HFF-Myc (cell line): ENCODE data around the gene PHF19.

Source experiments
- DNase-seq: peaks from one replicate; pipeline ENCODE4 v3.0.0-alpha.2; 2011; ENCODE audit warnings: low read depth; ENCODE audit errors: extremely low read depth
- H3K4me3 ChIP-seq: replicated peaks from 2 replicates; pipeline ENCODE4 v1.5.1; 2011; ENCODE audit warnings: low read depth, mild to moderate bottlenecking, control low read depth, low read length
- TF ChIP-seq, protein P1 (sequence below): IDR thresholded peaks from 2 replicates; pipeline ENCODE4 v1.5.1; 2012; ENCODE audit warnings: mild to moderate bottlenecking, low read depth, low read length, control low read depth; ENCODE audit errors: missing control alignments

The PHF19 gene

DNA sequence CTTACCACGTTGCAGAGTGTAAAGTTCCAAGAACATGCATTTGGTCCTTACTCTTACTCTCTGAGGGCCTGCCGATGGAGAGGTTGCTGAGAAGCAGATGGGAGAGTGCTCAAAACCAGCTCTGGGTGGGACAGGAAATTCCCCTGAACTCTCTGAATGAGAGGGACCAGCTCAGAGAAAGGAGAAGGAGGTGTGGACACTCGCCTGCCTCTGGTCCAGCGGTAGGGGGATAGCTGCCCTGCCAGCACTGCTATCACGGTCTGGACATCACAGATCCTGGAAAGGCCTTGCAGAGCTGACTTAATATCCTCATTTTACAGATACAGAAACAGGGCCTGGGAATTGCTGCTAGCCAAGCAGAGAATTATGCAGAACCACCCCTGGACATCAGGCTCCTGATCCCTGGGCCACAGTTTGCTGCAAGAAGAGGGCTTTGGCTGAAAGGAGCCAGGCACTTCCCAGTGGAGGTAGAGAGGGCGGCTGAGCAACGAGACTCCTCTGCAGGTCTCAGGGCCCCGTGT is 44.7 kb upstream of the PHF19 start:
- TF ChIP-seq, protein P1, sequence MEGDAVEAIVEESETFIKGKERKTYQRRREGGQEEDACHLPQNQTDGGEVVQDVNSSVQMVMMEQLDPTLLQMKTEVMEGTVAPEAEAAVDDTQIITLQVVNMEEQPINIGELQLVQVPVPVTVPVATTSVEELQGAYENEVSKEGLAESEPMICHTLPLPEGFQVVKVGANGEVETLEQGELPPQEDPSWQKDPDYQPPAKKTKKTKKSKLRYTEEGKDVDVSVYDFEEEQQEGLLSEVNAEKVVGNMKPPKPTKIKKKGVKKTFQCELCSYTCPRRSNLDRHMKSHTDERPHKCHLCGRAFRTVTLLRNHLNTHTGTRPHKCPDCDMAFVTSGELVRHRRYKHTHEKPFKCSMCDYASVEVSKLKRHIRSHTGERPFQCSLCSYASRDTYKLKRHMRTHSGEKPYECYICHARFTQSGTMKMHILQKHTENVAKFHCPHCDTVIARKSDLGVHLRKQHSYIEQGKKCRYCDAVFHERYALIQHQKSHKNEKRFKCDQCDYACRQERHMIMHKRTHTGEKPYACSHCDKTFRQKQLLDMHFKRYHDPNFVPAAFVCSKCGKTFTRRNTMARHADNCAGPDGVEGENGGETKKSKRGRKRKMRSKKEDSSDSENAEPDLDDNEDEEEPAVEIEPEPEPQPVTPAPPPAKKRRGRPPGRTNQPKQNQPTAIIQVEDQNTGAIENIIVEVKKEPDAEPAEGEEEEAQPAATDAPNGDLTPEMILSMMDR: no peak
- no peak overlapping the region for H3K4me3 ChIP-seq
- no peak for DNase-seq

DNA sequence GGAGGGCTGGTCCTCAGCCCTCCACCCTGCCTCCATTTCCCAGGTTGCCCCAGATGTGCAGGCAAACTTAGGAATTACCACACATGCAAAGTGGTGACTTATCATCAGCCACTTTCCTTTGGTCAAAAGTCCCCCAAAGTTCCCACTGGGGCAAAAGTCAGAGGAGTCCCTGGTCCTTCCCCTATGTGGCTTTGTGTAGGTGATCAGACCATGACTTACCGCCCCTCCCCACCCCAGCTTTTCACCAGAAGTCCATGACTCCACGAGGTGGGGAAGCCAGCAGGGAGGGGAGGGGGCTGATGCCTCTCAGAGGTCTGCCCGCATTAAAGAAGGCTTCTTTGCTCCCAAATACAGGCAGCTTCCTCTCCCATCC is 43.8 kb upstream of the PHF19 start:
- TF ChIP-seq, protein P1: no peak
- DNase-seq: no peak
- no peak overlapping the region for H3K4me3 ChIP-seq

DNA sequence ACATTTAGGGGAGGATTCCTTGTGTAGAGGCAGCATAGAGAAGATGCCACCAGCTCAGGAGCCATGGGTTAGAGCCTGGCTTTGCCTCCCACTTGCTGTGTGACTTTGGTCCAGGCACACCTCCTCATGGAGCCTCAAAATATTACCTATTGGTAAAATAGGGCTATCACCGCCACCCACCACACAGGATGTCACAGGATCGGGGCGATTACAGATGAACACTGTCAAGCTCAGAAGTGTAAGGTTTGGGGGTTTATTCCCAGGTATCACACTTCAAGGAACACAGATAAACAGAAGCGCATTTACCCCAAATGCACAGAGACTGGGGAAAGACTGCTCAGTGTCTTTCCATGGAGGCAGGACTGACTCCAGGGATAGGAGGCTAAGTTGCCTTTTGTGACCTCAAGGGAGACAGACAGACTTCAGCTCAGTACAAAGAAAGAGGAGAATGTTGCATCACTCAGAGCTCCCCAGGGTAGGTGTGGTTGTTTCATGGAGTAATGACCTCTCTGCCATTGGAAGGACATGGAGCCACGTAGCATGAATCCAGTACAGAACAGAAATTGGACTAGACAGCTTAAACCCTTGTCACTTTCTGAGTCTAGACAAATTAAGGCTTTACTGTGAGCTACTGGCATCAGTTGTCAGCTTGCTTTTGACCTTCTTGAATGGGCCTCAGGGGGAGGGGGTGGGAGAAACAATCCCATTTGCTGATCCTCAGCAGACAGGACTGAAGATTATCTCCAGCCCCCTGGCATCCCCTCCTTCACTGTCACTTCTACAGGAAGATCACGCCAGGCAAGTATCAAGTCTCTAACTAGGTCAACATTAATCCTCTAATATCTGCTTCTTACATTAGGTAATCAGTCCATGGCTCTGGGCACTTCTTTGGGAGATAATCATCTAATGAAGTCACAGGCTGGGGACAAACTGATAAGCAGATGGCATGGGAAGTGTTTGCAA is 43.1 kb upstream of the PHF19 start:
- TF ChIP-seq, protein P1: no peak
- no peak for DNase-seq
- H3K4me3 ChIP-seq: no peak overlapping the region

DNA sequence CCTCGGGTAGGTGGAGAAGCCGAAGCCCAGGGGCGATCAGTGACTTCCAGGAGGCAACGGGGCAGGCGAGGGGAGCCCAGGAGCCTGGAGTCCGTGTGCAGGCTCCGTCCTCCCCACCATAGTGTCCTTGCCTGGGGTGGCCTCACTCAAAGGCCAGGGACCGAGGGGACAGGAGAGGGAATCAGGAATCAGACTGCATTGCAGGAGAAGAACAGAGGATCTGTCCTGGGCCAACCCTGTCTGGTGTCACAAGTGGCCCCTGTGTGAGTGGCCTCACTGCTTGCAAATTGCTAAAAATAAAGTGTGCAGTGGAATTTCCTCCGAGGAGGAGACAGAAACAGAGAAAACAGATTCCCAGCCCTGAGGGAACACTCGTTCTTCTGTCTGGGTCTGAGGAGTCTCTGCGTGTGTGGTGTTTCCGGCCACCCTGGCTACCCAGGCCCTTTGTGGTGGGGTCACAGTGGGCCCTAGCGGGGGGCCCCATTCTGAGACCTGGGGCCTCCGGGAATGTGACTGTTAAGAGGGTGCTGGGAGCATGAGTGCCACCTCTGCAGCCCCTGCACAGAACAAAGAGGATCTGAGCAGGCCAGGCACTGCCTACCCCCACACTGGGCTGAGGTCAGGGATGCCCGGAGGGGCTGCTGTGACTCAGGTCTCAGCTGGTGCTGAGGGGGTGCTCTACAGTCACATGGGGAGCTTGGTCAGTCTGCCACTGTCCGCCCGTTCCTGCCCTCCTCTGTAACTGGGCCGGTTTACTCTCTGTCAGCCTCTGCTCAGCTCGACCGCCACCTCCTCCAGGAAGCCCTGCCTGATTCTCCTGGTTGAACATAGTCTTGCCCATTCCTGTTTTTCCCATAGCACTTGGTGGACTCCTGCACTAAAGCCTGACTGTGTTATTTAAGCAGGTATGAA is 42.2 kb upstream of the PHF19 start:
- no peak for DNase-seq
- TF ChIP-seq, protein P1: no peak
- no peak overlapping the region for H3K4me3 ChIP-seq

DNA sequence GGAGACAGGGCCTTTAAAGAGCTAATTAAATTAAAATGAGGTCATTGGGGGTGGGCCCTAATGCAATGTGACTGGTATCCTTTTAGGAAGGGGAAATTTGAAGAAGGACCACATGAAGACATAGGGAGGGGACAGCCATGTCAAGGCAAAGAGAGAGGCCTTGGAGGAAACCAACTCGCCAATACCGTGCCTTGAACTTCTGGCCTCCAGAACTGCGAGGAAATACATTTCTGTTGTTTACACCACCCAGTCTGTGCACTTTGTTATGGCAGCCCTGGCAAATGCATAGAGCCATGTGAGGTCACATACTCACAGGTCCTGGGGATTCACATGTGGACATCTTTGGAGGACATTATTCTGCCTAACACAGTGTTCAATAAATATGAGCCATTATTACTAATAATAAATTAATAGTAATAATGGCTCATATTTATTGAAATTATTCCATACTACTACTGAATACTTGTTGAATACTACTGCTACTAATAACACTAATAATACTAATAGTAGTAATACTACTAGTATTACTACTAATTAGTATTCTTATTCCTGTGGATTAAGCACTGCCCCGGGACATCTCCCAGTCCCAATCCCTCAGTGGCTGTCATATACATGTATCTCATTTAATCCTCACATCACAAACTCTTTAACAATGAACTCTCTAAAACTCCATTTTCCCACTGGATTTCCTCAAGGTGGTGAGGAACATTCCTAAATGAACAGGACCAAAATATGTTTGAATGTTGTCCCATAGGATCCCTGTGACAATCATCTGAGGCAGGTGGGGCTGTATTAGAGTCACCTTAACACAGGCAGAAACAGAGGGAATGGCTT is 41.2 kb upstream of the PHF19 start:
- H3K4me3 ChIP-seq: no peak overlapping the region
- no peak for DNase-seq
- TF ChIP-seq, protein P1: no peak
